ENCODE results near the gene ASS1.

DNA sequence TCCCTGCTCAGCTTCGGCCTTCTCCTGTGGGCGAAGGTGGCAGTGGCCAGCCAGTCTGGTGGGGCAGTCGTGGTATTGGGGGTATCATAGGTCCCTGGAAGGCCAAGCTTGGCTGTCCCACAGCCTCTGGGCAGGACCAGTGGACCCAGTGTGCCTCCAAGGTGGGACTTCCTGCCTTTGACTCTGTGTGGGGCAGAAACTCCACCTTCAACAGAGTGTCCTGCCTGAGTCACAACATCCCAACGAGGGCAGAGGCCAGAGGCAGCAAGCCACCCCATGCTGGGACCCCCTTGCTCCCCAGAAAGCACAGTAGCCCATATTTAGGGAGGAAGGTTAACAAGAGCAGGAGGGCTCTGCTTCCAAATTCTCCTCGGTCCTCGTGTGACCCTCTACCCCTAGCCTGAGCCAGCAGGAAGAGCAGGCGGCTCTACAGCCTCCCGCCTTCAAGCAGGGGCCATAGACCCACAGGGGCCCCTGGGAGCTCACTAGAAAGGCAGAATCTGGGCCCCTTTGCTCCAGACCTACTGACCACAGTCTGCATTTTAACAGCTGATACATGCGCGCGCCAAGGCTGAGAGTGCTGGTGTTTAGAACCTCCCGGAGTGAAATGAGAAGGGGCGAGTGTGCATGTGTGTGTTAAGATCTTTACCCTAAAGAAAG, 83.0 kb downstream of the ASS1 start:
- TF ChIP-seq, protein P1, sequence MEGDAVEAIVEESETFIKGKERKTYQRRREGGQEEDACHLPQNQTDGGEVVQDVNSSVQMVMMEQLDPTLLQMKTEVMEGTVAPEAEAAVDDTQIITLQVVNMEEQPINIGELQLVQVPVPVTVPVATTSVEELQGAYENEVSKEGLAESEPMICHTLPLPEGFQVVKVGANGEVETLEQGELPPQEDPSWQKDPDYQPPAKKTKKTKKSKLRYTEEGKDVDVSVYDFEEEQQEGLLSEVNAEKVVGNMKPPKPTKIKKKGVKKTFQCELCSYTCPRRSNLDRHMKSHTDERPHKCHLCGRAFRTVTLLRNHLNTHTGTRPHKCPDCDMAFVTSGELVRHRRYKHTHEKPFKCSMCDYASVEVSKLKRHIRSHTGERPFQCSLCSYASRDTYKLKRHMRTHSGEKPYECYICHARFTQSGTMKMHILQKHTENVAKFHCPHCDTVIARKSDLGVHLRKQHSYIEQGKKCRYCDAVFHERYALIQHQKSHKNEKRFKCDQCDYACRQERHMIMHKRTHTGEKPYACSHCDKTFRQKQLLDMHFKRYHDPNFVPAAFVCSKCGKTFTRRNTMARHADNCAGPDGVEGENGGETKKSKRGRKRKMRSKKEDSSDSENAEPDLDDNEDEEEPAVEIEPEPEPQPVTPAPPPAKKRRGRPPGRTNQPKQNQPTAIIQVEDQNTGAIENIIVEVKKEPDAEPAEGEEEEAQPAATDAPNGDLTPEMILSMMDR (IDR thresholded peaks at IDR 0.05; ENCODE audit: low read depth, low read length, poor library complexity, severe bottlenecking), result no peak
- no peak for TF ChIP-seq EZH2phosphoT487 (IDR thresholded peaks at IDR 0.05; ENCODE audit: borderline replicate concordance, low read length)
